8988T (cell line): ENCODE data around the gene TJP2.
"Not testable (repeated sequence)": the region's sequence is repeated elsewhere in the genome, so short reads cannot be mapped to it uniquely, and the experiment has no call there.

Experiments
- DNase-seq: peaks from one replicate; pipeline ENCODE4 v3.0.0; 2011

TJP2 gene

GRCh38 chr9:69164573-69164972, 9.5 kb upstream of the TJP2 start:
- DNase-seq: not testable (repeated sequence)

GRCh38 chr9:69165581-69165980, 8.5 kb upstream of the TJP2 start:
- no peak for DNase-seq

GRCh38 chr9:69168709-69169217, 5.3 kb upstream of the TJP2 start:
- DNase-seq: no peak

GRCh38 chr9:69170231-69170630, 3.8 kb upstream of the TJP2 start:
- no peak for DNase-seq

- DNase-seq: no peak
Measured at GRCh38 chr9:69171049-69171448, 3.0 kb upstream of the TJP2 start.

- no peak for DNase-seq
Measured at GRCh38 chr9:69171517-69171916, 2.6 kb upstream of the TJP2 start.

GRCh38 chr9:69172895-69173294, 1.2 kb upstream of the TJP2 start:
- DNase-seq: no peak

- no peak for DNase-seq
Measured at GRCh38 chr9:69173497-69173890, 583 bp upstream of the TJP2 start.

- no peak for DNase-seq
Measured at GRCh38 chr9:69174616-69175463, 763 bp downstream of the TJP2 start.

- no peak for DNase-seq
Measured at GRCh38 chr9:69175486-69175885, 1.4 kb downstream of the TJP2 start.

- DNase-seq: no peak
Measured at GRCh38 chr9:69176471-69177171, 2.5 kb downstream of the TJP2 start.

GRCh38 chr9:69178583-69179011, 4.5 kb downstream of the TJP2 start:
- DNase-seq: no peak

- DNase-seq: no peak
Measured at GRCh38 chr9:69179037-69179436, 5.0 kb downstream of the TJP2 start.

GRCh38 chr9:69180200-69180599, 6.1 kb downstream of the TJP2 start:
- DNase-seq: no peak

- no peak for DNase-seq
Measured at GRCh38 chr9:69180670-69181069, 6.6 kb downstream of the TJP2 start.

GRCh38 chr9:69181908-69182353, 7.9 kb downstream of the TJP2 start:
- no peak for DNase-seq

- DNase-seq: no peak
Measured at GRCh38 chr9:69184266-69184665, 10.2 kb downstream of the TJP2 start.

GRCh38 chr9:69186841-69187611, 12.9 kb downstream of the TJP2 start:
- no peak for DNase-seq

GRCh38 chr9:69188975-69189374, 14.9 kb downstream of the TJP2 start:
- no peak for DNase-seq

GRCh38 chr9:69190086-69190862, 16.2 kb downstream of the TJP2 start:
- no peak for DNase-seq

- no peak for DNase-seq
Measured at GRCh38 chr9:69190863-69191181, 16.7 kb downstream of the TJP2 start.

- no peak for DNase-seq
Measured at GRCh38 chr9:69191231-69191630, 17.2 kb downstream of the TJP2 start.

GRCh38 chr9:69192214-69192613, 18.1 kb downstream of the TJP2 start:
- no peak for DNase-seq
